Lung (tissue), 12 donors: Measurements from ENCODE around the gene VGLL2. TPM values are rescaled to one million over a fixed set of nuclear protein-coding genes. Genes with fewer than 3 reads are reported as not detected.

Experiments used
- ATAC-seq: fragments of 200-7000 bp; cut with Tn5 transposase; one replicate; pipeline ENCODE4 v1.9.1; 2020; ENCODE audit warnings: moderate number of reproducible peaks; ENCODE audit not compliant: insufficient read depth, low FRiP score
- DNase-seq, 3 donors: peaks; one replicate each; pipeline ENCODE4 v3.0.0-alpha.2; 2013 to 2017
- H3K27ac ChIP-seq, 2 donors: one replicate each; pipeline ENCODE4 v1.5.1; 2013; ENCODE audit warnings: mild to moderate bottlenecking in 2 of 2, moderate library complexity in 2 of 2, control low read depth in 1 of 2, inconsistent platforms in 1 of 2, low read depth in 1 of 2, low read length in 1 of 2
- H3K27me3 ChIP-seq, 3 donors: one replicate each; pipeline ENCODE4 v1.5.1; 2013; ENCODE audit warnings: low read length in 2 of 3; ENCODE audit not compliant: control insufficient read depth in 3 of 3, insufficient read depth in 3 of 3
- H3K36me3 ChIP-seq, 4 donors: one replicate each; pipeline ENCODE4 v1.5.1; 2013; ENCODE audit warnings: low read length in 4 of 4, mild to moderate bottlenecking in 1 of 4, moderate library complexity in 1 of 4; ENCODE audit not compliant: control insufficient read depth in 4 of 4, insufficient read depth in 4 of 4
- H3K4me1 ChIP-seq, 5 donors: one replicate each; pipeline ENCODE4 v1.5.1; 2013; ENCODE audit warnings: low read length in 5 of 5, mild to moderate bottlenecking in 2 of 5, moderate library complexity in 1 of 5; ENCODE audit not compliant: control insufficient read depth in 5 of 5, insufficient read depth in 5 of 5
- H3K4me3 ChIP-seq: one replicate; pipeline ENCODE4 v1.5.1; 2013; ENCODE audit warnings: mild to moderate bottlenecking, control low read depth, moderate library complexity
- H3K9ac ChIP-seq, 2 donors: one replicate each; pipeline ENCODE4 v1.5.1; 2013; ENCODE audit warnings: low read length in 2 of 2, control low read depth in 1 of 2; ENCODE audit not compliant: insufficient read depth in 1 of 2
- H3K9me3 ChIP-seq, 4 donors: one replicate each; pipeline ENCODE4 v1.5.1; 2013; ENCODE audit warnings: low read length in 3 of 4, mild to moderate bottlenecking in 1 of 4, moderate library complexity in 1 of 4; ENCODE audit not compliant: control insufficient read depth in 4 of 4, insufficient read depth in 3 of 4
- WGBS, 2 donors: extraction: QIAGEN DNeasy Blood & Tissue Kit; methylation state at CpG; one replicate each; pipeline ENCODE4 v1.1.7; 2013; 5-methylcytosine and 5-hydroxymethylcytosine counted together
- polyA plus RNA-seq, 2 donors: library from polyadenylated mRNA; stranded (reverse); fragments of 200-250 nt; gene quantifications; one replicate each; pipeline ENCODE4 v1.2.1, GENCODE V29; 2013
- total RNA-seq, 2 donors: library from RNA; depleted of rRNA in 1 of 2; stranded (reverse); fragments of >200 nt in 1 of 2; gene quantifications; one replicate each; pipeline ENCODE4 v1.2.1, GENCODE V29; 2014 to 2021
- TF ChIP-seq, protein P1 (sequence below): IDR thresholded peaks from 2 replicates; pipeline ENCODE4 v1.5.1; 2012; ENCODE audit warnings: mild to moderate bottlenecking; ENCODE audit errors: control extremely low read depth, extremely low read depth
- donor health status: control.
- donor health status: control.
- donor health status: Bipolar disorder and iron deficiency.
- donor health status: healthy.
- donor health status: DM: yes; HTN: yes; CAD: no.

VGLL2 gene
- total and polyA plus RNA-seq, 4 donors, result not detected

- peaks cover 0 to 8% (median 0%) of the 10 kb centered on the region in 4 donors for H3K9me3 ChIP-seq
- H3K27me3 ChIP-seq, result no peaks in the 10 kb centered on the region
- WGBS, 2 donors, result 78 to 85% methylated on average over 3 of the region's 3 CpGs
- TF ChIP-seq, protein P1, sequence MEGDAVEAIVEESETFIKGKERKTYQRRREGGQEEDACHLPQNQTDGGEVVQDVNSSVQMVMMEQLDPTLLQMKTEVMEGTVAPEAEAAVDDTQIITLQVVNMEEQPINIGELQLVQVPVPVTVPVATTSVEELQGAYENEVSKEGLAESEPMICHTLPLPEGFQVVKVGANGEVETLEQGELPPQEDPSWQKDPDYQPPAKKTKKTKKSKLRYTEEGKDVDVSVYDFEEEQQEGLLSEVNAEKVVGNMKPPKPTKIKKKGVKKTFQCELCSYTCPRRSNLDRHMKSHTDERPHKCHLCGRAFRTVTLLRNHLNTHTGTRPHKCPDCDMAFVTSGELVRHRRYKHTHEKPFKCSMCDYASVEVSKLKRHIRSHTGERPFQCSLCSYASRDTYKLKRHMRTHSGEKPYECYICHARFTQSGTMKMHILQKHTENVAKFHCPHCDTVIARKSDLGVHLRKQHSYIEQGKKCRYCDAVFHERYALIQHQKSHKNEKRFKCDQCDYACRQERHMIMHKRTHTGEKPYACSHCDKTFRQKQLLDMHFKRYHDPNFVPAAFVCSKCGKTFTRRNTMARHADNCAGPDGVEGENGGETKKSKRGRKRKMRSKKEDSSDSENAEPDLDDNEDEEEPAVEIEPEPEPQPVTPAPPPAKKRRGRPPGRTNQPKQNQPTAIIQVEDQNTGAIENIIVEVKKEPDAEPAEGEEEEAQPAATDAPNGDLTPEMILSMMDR, result no peak
- no peaks in the 10 kb centered on the region for H3K4me1 ChIP-seq
- no peak overlapping the region for H3K9ac ChIP-seq
- ATAC-seq (no peak), DNase-seq (no peak)
- no peak overlapping the region for H3K27ac ChIP-seq
- H3K4me3 ChIP-seq, result no peak overlapping the region
- H3K36me3 ChIP-seq, result no peaks in the 10 kb centered on the region
These were observed 38.0 kb upstream of the VGLL2 start for GRCh38 chr6:117227245-117227962.

DNA sequence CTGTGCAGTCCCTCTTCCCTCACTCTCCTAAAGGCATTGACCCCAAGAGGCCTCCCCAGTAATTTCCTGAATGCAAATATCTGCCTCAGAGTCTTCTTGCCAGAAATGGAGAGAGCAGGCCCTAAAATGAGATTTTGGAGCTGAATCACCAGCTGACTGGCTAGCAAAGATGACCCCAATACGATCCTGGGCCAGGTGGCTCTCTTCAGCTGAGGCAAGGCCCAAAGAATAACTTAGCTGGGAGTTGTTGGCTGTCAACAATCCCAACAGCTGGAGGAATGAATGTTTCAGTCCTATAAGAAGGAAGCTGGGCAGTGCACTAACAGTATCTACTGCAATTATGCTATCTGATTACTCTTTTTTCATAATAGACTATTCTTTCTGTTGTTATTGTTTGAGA lies 37.2 kb upstream of the VGLL2 start:
- H3K27ac ChIP-seq, result no peak overlapping the region

GRCh38 chr6:117229870-117230269 lies 35.5 kb upstream of the VGLL2 start:
- H3K9me3 ChIP-seq, result peaks cover 0 to 8% (median 0%) of the 10 kb centered on the region in 4 donors
- DNase-seq (no peak), ATAC-seq (no peak)
- no peak overlapping the region for H3K9ac ChIP-seq
- H3K4me3 ChIP-seq, result no peak overlapping the region
- no peaks in the 10 kb centered on the region for H3K36me3 ChIP-seq
- TF ChIP-seq, protein P1, result no peak
- WGBS, 2 donors, result 80 to 85% methylated on average over 1 of the region's 1 CpG
- H3K4me1 ChIP-seq, result no peaks in the 10 kb centered on the region
- H3K27ac ChIP-seq, result no peak overlapping the region
- H3K27me3 ChIP-seq, result no peaks in the 10 kb centered on the region

More for the DNA sequence above, 37.2 kb upstream of the VGLL2 start:
- Histone ChIP-seq H3K4me3 (no peak overlapping the region), H3K9ac (no peak overlapping the region), H3K9me3 (peaks cover 0 to 10% (median 0%) of the 10 kb centered on the region in 4 donors), H3K27me3 (no peaks in the 10 kb centered on the region), H3K4me1 (no peaks in the 10 kb centered on the region), H3K36me3 (no peaks in the 10 kb centered on the region)
- no peak for ATAC-seq
- DNase-seq, result no peak
- TF ChIP-seq, protein P1, result no peak
- 67 to 70% methylated on average over 1 of the region's 1 CpG for WGBS, 2 donors
